ENCODE measurements around the gene MRGPRE.
A peak's percentile ranks its signal among the peaks of the same experiment; 100 is the strongest.

MRGPRE gene

DNA sequence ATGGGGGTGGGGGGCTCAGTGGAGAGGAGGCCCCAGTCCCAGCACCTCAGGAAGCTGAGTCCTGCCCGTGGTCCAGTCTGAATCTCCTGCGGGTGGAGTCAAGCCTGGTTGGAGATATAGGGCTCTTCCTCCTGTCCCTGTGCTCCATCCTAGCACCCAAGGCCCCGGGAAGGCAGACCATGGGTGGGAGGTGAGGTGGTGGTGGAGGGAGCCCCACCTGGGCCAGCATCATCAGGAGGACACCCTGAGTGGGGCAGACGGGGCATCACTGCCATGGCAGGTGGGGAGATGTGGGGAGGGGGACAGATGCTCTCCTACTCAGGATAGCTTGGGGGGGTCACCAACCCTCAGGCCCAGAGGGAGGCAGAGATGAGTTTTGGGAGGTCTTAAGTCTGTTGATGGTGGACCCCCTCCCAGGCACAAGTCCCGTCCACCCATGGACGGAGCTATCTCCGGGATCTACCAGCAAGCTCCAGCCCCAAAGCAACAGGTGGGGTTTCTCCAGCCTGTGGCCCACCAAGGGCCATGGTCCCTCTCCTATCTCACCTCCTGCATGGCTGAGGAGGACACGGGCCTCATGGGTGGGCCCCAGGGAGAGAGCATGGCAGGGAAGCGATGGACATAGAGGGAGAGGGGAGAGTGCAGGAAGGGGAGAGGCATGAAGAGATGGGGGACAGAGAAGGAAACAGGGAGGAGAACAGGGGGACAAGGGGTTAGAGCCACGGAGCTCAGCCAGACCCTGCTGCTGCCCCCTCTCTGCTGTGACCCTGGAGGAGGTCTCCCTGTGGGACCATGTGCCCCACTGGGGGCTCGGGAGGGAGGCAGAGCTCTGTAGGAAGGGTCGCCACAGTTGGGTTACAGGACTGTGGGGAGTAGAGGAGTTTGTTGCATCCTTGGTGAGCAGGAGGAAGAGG lies 1.3 kb downstream of the MRGPRE start:
- Mint-ChIP-seq H3K36me3 (no peaks in the 10 kb centered on the region), H3K4me1 (no peaks in the 10 kb centered on the region), H3K27ac (no peak overlapping the region), H3K4me3 (no peak overlapping the region), H3K27me3 (peaks cover 10% of the 10 kb centered on the region), H3K9me3 (no peaks in the 10 kb centered on the region)
- DNase-seq, result no peak
- CTCF ChIA-PET, result no interaction called here

DNA sequence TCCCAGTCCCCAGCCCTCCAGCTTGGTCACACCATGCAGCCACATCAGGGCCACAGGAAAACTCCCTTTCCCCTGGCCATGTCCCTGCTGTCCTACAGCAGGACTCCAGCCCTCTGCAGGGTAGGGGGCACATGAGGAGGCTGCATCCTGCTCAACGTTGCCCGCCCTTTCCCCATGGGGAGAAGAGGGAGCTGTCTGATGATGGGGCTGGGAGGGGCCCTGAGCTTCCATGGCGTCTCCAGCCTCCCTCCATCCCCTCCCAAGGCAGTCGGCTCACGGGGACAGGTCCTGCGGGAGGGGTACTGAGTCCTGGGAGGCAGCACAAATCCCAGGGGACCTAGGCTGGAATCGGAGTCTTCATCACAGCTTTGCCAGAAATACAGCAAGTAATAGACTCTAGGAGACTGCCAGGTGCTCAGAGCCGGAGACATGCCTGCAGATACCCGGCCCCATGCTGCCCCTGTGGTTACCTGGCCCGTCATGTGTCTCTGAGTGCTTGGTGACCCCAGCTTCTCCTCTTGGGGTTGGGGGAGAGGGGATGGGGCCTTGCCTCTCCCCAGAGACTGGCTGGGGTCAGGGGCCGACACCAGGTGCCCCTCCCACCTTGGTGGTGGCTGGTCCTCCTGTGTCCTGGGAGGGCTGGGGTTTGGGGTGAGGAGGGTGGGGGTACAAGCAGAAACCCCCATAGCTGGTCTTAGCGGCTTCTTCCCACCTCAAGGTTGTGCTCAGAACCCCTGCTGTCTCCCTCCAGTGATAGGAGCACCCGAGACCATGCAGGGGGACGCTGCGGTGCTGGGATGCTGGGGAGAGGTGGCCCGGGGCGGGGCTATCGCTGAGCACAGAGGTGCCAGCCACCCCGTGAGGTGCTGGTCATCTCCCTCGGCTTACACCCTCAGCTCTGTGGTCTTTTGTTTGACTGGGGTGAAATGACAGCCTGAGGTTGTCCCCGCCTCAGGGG lies 2.3 kb downstream of the MRGPRE start:
- DNase-seq, result peak; percentile 10
- Mint-ChIP-seq H3K27me3 (peaks cover 5% of the 10 kb centered on the region), H3K4me3 (no peak overlapping the region), H3K27ac (no peak overlapping the region), H3K9me3 (no peaks in the 10 kb centered on the region), H3K36me3 (no peaks in the 10 kb centered on the region), H3K4me1 (no peaks in the 10 kb centered on the region)
- CTCF ChIA-PET, result no interaction called here

DNA sequence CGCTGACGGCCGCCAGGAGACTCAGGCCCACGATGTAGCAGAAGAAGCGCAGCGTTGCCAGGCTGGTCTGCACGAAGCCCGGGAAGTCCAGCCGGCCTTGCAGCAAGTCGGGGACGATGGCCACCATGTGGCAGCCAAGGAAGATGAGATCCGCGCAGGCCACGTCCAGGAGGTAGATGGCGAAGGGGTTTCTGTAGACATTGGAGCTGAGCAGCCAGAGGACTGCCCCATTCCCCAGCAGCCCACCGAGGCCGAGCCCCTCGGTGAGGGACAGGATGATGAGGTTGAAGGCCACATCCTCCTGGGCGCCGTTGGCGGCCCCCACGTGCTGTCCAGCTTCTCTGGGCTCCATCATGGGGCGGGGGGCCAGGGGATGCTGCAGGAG lies 3.8 kb downstream of the MRGPRE start:
- Mint-ChIP-seq H3K4me3 (no peak overlapping the region), H3K4me1 (no peaks in the 10 kb centered on the region), H3K27ac (no peak overlapping the region), H3K36me3 (no peaks in the 10 kb centered on the region), H3K27me3 (peaks cover 20% of the 10 kb centered on the region), H3K9me3 (no peaks in the 10 kb centered on the region)
- DNase-seq, result no peak
- CTCF ChIA-PET, result no interaction called here

DNA sequence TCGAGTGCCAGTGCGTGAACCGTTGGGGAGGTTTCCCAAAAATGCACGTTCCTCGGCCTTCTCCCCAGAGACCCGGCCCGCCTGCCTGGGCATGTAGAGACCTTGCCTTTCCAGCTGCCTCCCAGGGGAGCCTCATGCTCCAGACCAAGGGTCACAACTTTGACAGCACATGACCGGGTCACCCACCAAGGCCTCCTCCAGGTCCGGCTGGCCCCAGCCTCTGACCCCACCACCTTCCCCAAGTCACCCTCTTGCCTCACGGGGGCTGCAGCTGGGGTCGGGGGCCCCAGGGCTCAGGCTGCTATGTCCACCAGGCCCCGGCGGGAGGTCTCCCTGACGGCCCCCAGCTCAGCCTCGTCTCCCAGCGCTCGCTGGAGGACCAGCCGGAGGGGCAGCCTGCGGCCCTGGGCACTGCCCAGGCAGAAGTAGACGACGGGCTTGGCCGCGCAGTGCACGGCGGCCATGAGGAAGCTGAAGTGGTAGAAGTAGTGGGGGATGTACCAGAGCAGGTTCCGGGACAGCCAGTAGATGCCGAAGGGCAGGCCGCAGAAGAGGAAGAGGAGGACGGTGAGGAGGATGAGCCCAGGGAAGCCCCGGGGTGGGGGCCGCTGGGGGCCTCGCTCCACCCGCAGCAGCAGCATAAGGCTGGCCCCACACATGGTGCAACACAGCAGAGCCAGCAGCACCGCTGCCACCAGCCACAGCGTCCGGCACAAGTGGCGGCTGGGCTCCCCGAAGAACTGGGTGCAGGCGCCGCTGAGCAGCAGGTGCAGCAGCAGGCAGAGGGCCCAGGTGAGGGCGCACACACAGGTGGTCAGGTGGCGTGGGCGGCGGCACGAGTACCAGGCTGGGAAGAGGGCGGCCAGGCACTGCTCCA lies 4.4 kb downstream of the MRGPRE start:
- CTCF ChIA-PET, result no interaction called here
- H3K4me1 Mint-ChIP-seq, result peaks cover 6% of the 10 kb centered on the region
- no peak overlapping the region for H3K27ac Mint-ChIP-seq
- H3K4me3 Mint-ChIP-seq, result no peak overlapping the region
- no peaks in the 10 kb centered on the region for H3K36me3 Mint-ChIP-seq
- no peak for DNase-seq
- no peaks in the 10 kb centered on the region for H3K9me3 Mint-ChIP-seq
- H3K27me3 Mint-ChIP-seq, result peaks cover 27% of the 10 kb centered on the region

DNA sequence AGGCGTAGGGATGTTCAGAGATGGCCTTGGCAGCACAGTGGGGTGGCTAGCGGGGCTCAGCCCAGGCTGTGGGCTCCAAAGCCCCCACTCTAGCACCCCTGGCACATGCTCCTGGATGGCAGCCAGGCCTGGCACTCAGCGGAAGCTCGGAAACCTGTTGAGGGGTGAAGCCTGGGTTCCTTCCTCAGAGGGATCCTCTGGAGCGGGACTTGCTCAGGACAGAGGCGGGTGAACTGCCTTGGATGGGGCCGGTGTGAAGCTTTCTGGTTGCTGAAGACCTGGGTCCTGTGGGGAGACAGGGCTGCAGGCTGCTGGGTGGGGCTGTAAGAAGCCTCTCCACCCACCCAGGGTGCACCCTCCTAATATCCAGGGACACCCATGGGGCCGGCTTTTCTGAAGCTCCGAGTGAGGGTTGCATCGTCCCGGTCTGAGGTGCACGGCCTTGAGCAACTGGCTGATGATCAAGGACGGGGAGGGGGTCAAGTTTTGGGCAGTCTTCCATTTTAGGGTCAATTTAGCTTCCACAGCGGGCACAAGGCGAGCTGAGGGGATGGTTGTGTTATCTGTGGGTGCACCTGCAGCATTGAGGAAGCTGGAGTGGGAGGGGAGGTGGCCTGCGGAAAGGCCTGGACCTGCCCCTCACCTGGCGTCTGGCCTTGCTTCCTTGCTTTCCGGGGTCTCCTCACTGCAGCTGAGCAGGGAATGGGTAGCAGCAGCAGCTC lies 5.2 kb downstream of the MRGPRE start:
- CTCF ChIA-PET, result no interaction called here
- no peak overlapping the region for H3K27ac Mint-ChIP-seq

DNA sequence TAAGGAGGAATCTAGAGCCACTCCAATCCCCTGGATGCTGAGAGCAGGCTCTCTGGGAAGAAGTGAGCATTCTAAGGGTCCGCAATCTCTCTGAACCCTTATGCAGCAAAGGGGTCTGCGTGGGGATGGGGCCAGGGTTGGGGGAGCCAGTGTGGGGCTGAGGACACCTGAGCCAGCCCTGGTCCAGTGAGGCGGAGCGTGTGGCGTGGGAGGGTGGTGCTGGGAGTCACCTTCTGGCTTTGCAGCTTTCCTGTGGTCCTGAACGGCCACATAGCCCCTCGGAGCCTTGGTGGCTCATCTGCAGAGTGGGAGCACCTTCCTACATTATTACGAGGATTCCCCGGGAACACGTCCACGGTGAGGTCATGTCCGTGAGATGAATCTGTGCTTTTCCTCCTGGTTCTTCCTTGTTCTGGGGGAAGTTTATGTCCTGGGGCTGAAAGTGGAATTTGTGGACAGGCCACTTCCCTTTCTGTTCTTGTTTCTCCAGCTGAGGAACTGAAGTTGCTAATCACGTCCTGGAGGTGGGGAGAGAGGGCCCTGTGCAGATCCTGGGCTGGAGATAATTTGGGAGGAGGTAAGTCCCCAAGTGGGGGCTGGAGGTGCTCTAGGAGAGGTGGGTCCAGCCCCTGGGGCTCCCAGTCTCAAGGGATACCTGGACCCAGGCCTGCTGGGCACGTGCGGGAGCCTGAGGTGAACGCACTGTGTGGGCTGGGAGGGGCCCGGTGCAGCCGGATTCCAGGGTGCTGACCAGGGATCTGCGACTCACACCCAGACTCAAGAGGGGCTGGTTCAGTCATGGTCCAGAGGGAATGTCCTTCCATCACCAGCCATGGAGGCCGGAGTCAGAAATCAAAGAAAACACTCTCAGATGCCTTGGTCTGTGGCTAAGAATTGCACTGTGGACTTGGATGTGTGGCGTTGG lies 6.1 kb downstream of the MRGPRE start:
- Mint-ChIP-seq H3K4me3 (no peak overlapping the region), H3K27me3 (peaks cover 34% of the 10 kb centered on the region), H3K9me3 (no peaks in the 10 kb centered on the region), H3K4me1 (peaks cover 10% of the 10 kb centered on the region), H3K36me3 (no peaks in the 10 kb centered on the region), H3K27ac (no peak overlapping the region)
- CTCF ChIA-PET, result interaction anchor here (1.1 kb wide), 1 partner anchor 10 kb away, joined by 3 read pairs; no protein-coding TSS in a partner anchor
- peak; percentile 19 for DNase-seq

More for the DNA sequence above, 5.2 kb downstream of the MRGPRE start:
- Mint-ChIP-seq H3K27me3 (peaks cover 33% of the 10 kb centered on the region), H3K36me3 (no peaks in the 10 kb centered on the region), H3K9me3 (no peaks in the 10 kb centered on the region), H3K4me1 (peaks cover 10% of the 10 kb centered on the region), H3K4me3 (no peak overlapping the region)
- peak; percentile 19 for DNase-seq

DNA sequence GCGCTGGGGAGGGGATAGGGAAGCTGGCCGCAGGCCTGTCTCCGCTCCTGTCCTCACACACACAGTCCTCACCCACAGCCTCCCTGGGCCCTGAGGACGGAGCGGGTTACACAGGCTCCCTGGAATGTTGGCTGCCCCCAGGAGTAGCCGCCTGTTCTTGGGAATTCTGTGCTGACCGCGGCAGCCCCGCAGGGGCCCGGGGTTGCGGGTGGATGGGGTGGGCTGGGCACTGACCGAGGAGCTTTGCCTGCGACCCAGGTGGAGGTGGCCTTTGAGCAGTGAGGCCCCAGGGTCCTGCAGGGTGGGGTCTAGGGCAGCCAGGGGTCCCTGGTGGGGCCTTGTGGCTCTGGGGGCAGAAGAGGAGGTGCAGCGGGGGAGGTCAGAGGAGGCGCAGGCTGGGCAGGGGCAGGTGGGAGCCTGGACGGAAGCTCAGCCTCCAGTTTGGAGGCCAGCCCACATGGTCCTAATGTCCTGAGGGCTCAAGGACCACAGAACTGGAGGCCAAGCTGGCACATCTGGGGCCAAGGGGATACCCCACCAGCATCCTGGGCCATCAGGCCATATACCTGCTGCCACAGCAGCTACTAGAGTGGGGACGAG lies 7.0 kb downstream of the MRGPRE start:
- Mint-ChIP-seq H3K4me1 (peaks cover 10% of the 10 kb centered on the region), H3K9me3 (no peaks in the 10 kb centered on the region), H3K4me3 (no peak overlapping the region), H3K27ac (no peak overlapping the region), H3K27me3 (peaks cover 37% of the 10 kb centered on the region), H3K36me3 (no peaks in the 10 kb centered on the region)
- DNase-seq, result peak; percentile 16
- CTCF ChIA-PET, result interaction anchor here (1.1 kb wide), 1 partner anchor 9 kb away, joined by 3 read pairs; no protein-coding TSS in a partner anchor

DNA sequence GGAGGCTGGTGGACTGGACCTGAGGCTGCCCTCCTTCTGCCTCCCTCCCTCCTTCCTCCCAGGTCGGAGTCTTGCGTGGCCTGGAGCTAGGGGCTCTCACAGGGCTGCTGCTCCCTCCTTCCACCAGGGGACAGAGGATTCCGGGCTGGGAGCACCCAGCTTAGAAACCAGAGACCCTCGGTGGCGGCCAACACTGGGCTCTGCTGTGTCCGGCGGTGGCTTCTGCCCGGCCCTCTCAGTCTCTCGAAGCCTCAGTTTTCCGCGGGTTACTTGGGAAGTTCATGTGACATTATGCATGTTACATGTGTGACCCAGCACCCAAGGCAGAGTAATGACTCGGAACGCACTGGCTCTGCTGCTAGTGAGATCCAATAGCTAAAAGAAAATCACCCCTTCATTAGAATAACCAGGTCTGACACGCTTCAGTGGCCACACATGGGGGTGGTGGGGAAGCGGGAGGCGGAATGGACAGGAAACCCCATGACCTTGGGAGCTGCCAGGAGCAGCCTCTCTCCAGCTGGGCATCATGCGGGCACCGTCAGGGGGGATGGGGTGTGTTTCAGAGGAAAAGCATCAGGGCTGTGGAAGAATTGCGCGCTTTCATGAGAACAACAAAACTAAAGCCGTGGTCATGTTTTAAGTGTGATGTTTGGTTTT lies 7.7 kb downstream of the MRGPRE start:
- Mint-ChIP-seq H3K27me3 (peaks cover 43% of the 10 kb centered on the region), H3K9me3 (no peaks in the 10 kb centered on the region), H3K27ac (no peak overlapping the region), H3K36me3 (no peaks in the 10 kb centered on the region), H3K4me1 (peaks cover 10% of the 10 kb centered on the region), H3K4me3 (no peak overlapping the region)
- DNase-seq, result peak; percentile 12
- CTCF ChIA-PET, result no interaction called here

DNA sequence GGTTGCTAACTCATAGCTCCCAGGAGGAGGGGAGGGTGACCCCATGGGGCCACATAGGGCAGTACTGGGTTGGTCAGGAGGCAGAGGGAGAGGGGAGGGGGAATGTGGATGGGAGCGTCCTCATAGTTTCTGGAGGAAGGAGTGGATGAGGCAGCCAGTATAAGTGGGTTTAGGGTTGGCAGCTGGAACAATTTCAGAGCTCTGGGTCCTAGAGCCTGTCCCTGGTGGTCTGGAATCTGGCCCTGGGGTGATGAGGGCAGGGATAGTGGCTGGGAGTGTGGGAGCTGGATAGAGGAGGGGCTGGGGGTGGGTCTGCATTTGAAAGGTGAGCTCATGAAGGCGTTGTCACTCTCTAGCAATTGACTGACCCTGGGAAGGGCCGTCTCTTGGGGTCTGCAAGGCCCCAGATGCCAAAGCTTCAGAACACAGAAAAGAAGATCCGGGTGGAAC lies 8.3 kb downstream of the MRGPRE start:
- H3K9me3 Mint-ChIP-seq, result no peaks in the 10 kb centered on the region
- H3K4me3 Mint-ChIP-seq, result no peak overlapping the region
- CTCF ChIA-PET, result no interaction called here
- H3K36me3 Mint-ChIP-seq, result no peaks in the 10 kb centered on the region
- H3K27me3 Mint-ChIP-seq, result peaks cover 44% of the 10 kb centered on the region
- DNase-seq, result no peak
- H3K27ac Mint-ChIP-seq, result no peak overlapping the region
- H3K4me1 Mint-ChIP-seq, result peaks cover 10% of the 10 kb centered on the region

DNA sequence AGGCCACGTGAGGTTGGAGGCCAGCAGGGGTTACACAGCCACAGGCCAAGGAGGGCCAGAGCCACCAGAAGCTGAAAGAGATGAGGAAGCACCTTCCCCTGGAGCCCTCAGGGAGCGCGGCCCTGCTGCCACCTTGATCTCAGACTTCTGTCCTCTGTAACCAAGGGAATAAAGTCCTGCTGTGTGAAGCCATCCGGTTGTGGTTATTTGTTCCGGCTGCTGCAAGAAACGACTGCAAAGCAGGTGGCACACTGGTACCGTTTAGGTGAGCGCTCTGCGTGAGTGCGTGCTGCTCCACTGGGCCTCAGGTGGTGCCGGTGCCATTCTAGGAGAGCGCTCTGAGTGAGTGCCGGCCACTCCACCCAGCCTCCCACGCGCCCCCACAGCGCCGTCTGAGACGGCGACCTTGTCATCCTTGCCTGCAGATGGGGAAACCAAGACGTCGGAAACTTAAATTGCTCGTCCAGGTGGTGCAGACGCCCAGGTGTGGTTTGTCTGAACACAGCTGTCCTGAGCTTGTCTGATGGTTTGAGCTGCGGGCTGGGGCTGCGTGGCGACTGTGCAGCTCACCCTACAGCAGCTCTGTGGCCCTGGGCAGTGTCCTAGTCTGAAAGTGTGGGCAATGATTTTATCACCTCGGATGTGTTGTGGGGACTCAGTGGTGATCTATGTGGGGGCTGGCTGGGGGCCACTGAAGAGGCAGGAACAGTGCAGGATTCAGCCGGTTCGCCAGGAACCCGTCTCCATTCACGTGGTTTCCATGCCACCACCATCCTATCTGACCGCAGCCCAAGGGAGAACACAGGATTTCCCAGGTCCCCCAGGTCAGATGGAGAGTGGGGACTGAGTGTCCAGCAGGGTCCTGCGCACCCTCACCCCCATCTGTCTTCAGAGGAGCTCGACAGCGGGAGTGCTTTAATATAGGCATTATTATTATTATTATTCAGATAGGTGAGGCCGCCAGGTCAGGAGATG lies 9.0 kb downstream of the MRGPRE start:
- CTCF ChIA-PET, result no interaction called here
- peaks cover 44% of the 10 kb centered on the region for H3K27me3 Mint-ChIP-seq
- peak; percentile 43 for DNase-seq
- no peak overlapping the region for H3K4me3 Mint-ChIP-seq
- no peaks in the 10 kb centered on the region for H3K36me3 Mint-ChIP-seq
- H3K4me1 Mint-ChIP-seq, result peaks cover 10% of the 10 kb centered on the region
- no peaks in the 10 kb centered on the region for H3K9me3 Mint-ChIP-seq
- no peak overlapping the region for H3K27ac Mint-ChIP-seq
